Stimulated activated CD4-positive, alpha-beta T cell treated with anti-CD3 and anti-CD28 coated beads, Interleukin-2, amount 100 ng/mL, for 48 hours (primary cell): Measurements from ENCODE around the gene HSH2D.
"Not testable (repeated sequence)": the region's sequence is repeated elsewhere in the genome, so short reads cannot be mapped to it uniquely, and the experiment has no call there.

Experiments
- DNase-seq, 2 donors: peaks; one replicate each; pipeline ENCODE4 v3.0.0-alpha.2; 2020

Gene HSH2D, protein sequence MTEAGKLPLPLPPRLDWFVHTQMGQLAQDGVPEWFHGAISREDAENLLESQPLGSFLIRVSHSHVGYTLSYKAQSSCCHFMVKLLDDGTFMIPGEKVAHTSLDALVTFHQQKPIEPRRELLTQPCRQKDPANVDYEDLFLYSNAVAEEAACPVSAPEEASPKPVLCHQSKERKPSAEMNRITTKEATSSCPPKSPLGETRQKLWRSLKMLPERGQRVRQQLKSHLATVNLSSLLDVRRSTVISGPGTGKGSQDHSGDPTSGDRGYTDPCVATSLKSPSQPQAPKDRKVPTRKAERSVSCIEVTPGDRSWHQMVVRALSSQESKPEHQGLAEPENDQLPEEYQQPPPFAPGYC

GRCh38 chr19:16143399-16144215 lies at the start of gene HSH2D:
Gene HSH2D (plus strand): TSS chr19:16143685. CDS start chr19:16148751, 5,066 bp downstream.
- peak; percentile 55 to 67 for DNase-seq

- no peak for DNase-seq
These were observed 49.0 kb upstream of the HSH2D start for GRCh38 chr19:16094360-16095070.

- no peak for DNase-seq
These were observed 48.4 kb upstream of the HSH2D start for GRCh38 chr19:16095071-16095571.

GRCh38 chr19:16096280-16096855 lies 47.1 kb upstream of the HSH2D start:
- DNase-seq: no peak

- DNase-seq: no peak
These were observed 45.1 kb upstream of the HSH2D start for GRCh38 chr19:16098416-16098768.

DNA sequence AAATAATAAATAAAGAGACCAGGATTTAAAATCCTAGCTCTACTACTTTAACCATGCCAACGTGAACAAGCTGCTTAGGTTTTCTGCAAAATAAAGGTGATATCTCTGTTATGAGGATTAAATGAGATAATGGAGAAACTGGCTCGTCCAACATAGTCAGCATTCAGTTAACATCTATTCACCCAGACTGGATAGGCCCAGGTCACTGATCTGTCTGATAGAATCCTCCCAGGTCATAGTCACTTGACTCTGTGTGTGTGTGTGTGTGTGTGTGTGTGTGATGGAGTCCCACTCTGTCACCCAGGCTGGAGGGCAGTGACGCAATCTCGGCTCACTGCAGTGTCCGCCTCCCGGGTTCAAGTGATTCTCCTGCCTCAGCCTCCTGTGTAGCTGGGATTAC lies 44.7 kb upstream of the HSH2D start:
- no peak for DNase-seq

DNA sequence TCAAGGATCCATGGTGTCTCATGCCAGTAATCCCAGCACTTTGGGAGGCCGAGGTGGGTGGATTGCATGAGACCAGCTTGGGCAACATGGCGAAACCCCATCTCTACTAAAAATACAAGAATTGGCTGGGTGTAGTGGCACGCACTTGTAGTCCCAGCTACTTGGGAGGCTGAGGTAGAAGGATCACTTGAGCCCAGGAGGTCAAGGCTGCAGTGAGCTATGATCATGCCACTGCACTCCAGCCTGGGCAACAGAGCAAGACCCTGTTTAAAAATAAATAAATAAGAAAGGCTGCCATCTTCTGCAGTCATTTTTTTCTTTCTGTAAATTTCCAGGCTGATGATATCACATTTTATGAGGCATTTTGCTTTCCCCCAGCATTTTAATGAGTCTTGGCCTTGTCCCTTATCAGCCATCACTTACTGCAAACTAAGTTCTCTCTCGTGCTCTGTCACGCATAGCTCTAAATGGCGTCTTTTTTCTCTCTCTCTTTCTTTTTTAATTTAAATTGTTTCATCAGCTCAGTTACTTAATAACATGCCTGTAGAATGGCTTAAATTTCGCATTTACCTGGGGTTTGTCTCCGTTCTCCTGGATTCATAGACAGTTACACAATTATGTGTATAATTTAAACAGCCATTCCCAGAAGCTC lies 44.0 kb upstream of the HSH2D start:
- not testable (repeated sequence) for DNase-seq

GRCh38 chr19:16100524-16100923 lies 43.0 kb upstream of the HSH2D start:
- DNase-seq: no peak

- DNase-seq: no peak
These were observed 38.8 kb upstream of the HSH2D start for GRCh38 chr19:16104722-16105121.

- no peak for DNase-seq
These were observed 37.4 kb upstream of the HSH2D start for GRCh38 chr19:16106121-16106520.

DNA sequence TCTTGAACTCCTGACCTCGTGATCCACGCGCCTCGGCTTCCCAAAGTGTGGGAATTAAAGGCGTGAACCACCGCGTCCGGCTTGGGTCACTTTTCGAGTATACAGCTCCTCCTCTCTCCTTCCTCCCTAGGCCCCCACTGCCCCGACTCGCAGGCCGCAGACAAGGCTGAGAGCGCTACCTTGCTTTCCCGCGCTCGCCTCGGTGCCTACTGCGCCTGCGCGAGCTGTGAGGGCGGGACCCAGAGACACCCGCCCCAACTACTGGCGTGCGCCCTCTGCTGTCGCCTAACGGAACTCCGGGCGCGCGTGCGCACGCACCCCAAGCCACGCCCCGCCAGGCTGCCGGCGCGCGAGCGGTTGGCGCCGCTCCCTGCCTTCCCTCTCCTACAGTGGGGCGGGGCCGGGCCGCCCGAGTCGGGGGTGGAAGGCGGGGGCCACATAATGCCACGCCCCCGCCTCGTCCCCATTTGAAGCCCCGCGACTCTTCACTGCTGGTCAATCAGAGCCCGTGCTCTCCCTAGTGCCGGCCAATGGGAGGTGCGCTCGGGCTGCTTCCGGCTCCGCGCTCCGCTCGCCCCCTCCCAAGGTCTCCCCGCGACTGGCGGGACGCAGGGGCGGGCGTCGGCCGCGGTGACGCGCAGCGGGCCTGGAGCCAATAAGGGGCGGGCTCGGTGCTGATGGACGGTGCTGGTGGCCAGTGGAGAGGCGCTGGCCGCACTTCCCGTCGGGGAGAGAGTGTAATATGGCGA lies 32.2 kb upstream of the HSH2D start, which contains the start of gene RAB8A:
TSS of gene RAB8A (plus strand) at position 730 of the 749 bp plus-strand sequence. CDS start at position 743, 13 bp downstream.
- peak; percentile 100 for DNase-seq

GRCh38 chr19:16111909-16112752 lies 31.4 kb upstream of the HSH2D start:
- DNase-seq: no peak

GRCh38 chr19:16112778-16113177 lies 30.7 kb upstream of the HSH2D start:
- DNase-seq: no peak

GRCh38 chr19:16113727-16114126 lies 29.8 kb upstream of the HSH2D start:
- DNase-seq: no peak

DNA sequence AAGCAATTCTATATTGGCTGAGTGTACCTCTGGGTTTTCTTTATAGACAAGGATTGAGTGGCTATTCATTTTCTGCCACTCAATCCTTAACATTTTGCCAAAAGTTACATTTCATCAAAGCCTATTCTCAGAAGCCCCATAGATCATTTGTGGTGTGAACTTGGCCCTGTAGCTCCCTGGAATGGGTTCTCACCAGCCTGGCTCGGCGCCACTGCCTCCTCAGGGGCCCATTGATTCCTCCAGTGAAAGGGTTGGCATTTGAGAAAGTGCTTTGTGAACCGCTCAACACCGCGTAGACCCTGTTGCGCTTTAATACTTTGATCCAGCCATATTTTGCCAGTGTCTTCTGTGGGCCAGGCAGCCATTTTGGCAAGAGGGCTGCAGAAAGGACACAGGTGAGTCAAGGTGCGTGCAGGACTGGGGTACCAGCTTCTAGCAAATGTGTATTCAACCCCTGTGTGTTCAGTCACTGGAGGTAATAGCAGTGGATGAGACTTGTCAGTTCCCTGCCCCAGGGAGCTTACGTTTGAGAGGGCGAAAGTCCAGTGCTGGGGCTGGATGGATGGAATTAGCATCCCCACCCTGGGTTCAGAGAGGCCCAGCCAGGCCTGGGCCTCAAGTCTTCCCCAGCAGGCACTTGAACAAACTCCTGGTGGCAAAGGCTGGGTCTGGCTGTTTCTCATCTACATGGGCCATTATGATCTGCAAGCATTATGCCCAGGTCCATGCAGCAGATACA lies 28.0 kb upstream of the HSH2D start:
- DNase-seq: no peak

- DNase-seq: no peak
These were observed 27.4 kb upstream of the HSH2D start for GRCh38 chr19:16116067-16116466.

DNA sequence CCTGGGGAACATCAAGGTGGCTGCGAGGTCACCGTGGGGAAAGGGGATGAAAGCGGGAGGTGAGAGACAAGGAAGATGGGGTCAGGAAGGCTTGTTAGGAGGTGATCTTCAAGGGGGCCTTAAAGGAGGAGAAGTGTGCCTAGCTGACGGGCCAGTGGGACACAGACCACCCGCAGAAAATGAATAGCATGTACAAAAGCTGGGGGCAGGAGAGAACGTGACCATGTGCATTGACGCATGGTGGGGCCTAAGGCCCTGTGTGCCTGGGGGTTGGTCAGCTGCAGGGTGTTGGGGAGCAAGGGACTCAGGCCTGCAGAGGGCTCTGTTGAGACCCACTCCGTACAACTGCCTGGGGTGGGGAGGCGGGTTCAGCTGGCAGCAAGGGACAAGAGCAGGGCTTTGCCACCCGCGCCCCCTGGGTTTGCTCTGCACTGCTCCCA lies 25.9 kb upstream of the HSH2D start:
- DNase-seq: no peak

DNA sequence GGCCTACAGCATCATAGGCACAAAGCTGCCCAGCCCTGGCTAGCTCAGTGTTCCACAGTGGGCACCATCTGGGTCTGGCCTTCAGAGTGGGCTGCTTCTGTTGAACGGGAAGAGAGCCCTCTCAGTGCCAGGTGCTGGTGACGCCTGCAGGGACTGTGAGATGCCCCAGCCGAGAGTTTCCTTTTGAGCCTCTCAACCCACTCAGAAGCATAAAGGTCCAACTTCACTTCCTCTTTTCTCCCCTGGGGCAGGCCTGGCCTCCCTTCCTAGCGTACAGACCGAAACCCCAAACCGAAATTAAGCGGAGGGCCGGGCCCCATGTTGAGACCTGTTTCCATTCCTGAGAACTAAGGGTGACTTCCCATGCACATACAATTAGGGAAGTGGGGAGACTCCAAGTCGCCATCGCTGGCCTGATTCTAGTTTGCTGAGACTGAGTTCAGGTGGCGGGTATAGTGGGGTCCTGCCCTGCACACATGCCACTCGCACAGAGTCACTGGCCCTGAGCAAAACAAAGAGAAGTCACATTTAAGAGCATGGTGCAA lies 24.9 kb upstream of the HSH2D start:
- peak; percentile 46 to 48 for DNase-seq

DNA sequence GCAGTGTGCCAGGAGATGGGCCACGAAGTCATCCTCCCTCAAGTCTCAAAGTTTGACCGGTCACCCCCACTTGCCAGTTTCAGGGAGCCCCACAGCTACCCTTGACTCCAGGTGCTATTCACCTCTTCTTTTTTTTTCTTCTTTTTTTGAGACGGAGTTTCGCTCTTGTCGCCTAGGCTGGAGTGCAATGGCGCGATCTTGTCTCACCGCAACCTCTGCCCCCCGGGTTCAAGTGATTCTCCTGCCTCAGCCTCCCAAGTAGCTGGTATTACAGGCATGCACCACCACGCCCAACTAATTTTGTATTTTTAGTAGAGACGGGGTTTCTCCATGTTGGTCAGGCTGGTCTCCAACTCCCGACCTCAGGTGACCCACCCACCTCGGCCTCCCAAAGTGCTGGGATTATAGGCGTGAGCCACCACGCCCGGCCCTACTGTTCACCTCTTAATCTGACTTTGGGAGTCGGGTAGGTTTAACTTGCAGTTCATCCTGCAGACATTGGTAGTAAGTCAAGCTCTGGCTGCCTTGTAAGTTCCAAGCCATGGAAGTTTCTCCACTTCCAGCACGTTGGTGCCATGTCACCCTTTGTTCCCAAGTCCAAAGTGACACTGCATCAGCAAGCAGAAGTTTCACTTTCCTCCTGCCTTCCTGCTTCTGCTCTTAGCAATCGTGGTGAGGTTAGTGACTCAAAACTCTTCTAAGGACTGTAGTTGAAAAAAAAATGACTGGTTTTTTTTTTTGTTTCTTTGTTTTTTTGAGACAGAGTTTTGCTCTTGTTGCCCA lies 24.2 kb upstream of the HSH2D start:
- DNase-seq: peak in 1 of 2 donors; percentile 26
